ELR (cell line): Measurements from ENCODE around the gene HMGCR.

Source experiments
- DNase-seq: peaks from one replicate; pipeline ENCODE4 v3.0.0-alpha.2; 2015; ENCODE audit warnings: low read depth

The HMGCR gene

DNA sequence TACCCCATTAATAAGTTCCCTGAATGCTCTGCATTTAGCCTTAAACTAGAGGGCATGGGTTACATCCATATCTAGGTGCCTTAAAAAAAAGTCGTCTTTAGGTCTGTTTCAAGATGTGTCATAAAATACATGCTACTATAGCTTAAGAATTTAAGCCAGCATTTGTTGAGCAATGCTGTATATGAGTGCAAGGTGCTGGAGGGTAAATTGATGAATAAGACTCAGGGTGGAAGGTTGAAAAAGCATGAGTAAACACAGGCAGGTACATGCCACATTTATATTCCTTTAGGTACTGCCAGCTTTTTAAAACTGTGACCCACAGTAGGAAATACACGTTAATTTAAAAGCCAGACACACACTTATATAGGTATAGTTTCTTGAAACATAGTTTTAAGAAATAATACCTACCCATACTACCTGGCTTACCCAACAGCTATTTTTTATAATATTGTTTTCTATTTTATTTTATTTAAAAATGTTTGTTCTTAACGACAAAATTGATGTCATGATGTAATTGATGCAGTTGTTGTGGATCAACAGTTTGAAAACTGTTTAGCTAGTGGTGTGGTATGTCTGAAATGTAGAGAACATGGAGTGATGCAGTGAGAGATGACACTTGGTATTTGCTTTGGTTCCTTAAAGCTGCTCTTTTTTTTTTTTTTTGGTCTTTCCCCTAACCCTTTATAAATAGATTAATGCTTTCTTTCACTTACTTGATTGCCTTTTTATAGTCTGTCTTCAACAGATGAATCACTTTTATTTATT, 3.9 kb downstream of the HMGCR start:
- peak; percentile 67 for DNase-seq

- no peak for DNase-seq
Observed at GRCh38 chr5:75341934-75342333, 4.9 kb downstream of the HMGCR start.

DNA sequence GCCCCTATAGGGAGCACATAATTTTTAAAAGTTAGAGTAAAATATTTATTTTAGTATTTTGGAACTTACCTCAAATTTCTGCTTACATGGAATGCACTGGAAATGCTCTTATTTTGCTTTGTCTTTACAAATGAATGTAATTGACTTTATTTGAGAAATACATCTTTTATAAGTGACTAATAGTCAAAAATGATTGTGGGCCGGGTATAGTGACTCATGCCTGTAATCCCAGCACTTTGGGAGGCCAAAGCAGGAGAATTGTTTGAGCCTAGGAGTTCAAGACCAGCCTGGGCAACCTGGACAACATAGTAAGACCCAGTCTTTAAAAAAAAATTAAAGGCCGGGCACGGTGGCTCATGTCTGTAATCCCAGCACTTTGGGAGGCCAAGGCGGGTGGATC, 5.8 kb downstream of the HMGCR start:
- peak; percentile 46 for DNase-seq

DNA sequence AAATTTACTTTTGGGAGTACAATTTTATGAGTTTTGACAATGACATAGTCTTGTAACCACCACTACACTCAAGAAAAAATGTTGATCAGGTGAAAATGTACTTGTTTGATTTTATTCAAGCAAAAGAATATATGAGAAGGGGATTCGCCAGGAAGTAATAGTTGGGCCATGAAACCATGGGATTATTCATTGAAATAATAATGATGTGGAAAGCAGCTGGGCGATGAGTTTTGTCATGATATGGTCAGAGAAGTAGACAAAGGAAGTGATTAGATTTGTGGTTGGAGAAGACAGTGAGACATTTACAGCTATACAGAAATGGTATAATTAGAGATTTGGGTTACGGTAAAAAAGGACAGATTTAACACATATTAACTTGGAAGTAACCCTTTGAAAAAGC, 11.2 kb downstream of the HMGCR start:
- DNase-seq: peak; percentile 65

- no peak for DNase-seq
Observed at GRCh38 chr5:75349663-75350062, 12.6 kb downstream of the HMGCR start.

DNA sequence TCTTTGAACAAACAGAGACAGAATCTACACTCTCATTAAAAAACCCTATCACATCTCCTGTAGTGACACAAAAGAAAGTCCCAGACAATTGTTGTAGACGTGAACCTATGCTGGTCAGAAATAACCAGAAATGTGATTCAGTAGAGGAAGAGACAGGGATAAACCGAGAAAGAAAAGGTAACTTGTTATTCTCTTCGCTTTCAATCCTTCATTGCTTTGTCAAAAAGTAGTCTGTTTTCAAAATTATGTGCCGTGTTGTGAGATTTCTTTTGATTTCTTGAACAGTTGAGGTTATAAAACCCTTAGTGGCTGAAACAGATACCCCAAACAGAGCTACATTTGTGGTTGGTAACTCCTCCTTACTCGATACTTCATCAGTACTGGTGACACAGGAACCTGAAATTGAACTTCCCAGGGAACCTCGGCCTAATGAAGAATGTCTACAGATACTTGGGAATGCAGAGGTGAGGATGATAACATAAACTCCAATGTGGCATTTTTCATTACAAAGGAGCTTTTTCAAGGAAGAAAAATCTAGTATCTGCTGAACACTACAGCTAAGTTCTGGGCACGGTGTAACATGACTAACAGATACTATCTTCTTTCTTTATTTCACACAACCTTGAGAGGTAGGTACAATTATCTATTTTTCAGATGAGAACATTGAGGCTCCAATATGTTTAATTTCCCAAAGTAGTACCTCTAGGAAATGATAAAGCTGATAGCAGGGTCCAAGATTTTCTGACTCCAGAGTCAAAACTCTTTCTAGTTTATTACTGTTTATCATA, 14.3 kb downstream of the HMGCR start:
- DNase-seq: no peak

DNA sequence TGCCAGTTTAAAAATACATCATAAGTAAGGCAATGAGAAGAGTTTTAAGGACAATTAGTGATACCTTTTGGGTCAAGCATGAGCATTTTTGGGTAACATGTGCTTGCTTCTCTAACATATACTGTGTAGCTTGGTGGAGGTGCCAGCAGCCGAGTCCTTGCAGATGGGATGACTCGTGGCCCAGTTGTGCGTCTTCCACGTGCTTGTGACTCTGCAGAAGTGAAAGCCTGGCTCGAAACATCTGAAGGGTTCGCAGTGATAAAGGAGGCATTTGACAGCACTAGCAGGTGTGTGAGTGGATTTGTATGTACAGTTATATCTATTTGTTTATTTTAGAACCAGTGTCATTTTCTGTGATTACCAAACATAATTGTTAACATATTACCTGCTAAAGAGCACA, 18.2 kb downstream of the HMGCR start:
- DNase-seq: no peak

GRCh38 chr5:75356719-75357118, 19.7 kb downstream of the HMGCR start:
- DNase-seq: no peak

DNA sequence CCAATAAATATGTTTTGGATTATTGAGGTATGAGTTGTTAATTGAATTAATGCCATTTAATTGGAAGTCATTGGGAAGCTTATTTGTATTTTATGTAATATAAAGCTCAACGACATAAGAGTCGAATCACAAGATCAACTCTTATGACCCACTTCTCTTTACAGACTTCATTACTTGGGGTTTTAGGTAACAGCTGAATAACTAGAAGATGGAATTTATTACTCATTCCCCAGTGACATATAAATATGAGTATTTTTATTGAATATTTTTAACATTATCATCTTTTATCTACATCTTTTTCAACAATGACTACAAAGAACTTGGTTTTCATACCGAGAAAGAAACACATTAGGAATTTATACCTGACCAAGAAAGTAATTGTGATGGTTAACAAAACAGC, 21.1 kb downstream of the HMGCR start:
- DNase-seq: no peak

- no peak for DNase-seq
Observed at GRCh38 chr5:75361310-75361709, 24.3 kb downstream of the HMGCR start.

DNA sequence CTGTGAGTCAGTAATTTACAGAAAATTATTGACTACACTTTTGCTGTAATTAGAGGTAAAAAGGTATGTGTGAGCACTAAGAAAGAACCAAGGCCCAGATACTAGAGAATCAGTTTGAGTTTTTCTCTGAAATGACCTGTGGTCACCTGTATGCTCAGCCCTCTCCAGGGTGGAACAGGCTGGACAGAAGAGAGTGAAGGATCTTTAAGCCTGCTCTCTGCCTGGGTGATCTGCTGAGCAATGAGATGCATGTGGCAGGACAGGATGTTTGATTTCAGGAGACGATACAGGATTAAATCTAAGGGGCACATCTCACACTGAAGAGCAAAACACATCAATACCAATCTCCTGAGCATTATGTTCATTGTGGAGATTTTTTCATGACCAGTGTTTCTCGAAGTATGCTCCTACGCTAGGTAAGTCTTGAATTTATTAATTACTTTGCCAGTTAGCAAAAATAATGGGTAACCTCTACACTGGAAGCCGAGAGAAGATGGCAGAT, 25.5 kb downstream of the HMGCR start:
- DNase-seq: no peak

GRCh38 chr5:75363111-75363510, 26.1 kb downstream of the HMGCR start:
- no peak for DNase-seq

DNA sequence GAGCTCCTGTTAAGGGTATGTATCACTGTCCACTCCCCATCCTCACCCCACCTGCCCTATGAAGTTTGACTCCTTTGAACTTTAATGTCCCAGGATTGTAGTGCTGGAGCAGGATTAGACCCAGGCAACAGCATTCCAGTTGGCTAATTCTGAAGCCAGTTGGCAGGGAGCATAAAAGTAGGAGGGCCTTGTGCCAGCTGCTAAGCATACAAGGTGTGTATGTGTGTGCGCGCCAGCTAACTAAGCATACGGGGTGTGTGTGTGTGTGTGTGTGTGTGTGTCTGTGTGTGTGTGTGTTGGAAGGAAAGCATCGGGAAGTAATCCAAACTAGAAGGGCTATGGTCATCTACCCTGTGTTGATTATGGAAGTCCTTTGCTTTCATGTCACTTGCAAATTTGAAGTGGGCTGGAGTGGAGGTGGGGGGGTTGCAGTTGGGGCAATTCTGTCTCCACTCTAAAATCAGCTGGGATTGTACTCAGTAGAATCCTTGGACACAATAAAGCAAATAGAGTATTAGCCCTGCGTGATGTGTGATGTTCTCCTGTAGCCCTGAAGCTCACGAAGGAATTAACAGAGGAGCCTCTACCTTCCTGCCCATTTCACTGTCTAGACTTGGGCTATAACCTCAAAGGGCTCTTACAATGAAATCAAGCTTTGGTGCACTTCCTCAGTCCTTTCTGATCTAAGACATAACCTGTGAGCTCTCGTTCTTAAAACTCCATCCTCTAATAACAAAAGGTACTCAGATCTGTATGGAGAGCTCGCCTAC, 26.9 kb downstream of the HMGCR start:
- no peak for DNase-seq

- no peak for DNase-seq
Observed at GRCh38 chr5:75364571-75365280, 27.7 kb downstream of the HMGCR start.

- no peak for DNase-seq
Observed at GRCh38 chr5:75365740-75366139, 28.7 kb downstream of the HMGCR start.

GRCh38 chr5:75366787-75367186, 29.8 kb downstream of the HMGCR start:
- DNase-seq: no peak

DNA sequence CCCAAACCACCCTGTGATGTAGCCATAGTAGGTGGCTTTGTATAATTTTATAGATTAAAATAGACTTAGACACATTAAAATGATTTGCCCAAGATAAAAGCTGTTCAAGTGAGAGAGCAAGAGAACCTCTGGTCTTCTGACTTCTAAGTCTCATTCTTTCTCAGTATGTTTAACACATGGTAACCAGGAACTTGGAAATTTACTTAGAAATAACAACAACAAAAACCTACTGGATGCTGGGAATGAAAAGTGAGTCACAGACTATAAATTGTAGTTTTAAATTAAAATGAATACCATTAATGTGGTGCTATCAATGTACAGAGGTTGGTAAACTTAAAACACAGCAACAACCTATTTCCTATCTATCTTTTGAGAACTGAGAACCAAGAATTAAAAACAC, 30.4 kb downstream of the HMGCR start:
- DNase-seq: peak; percentile 24

- DNase-seq: peak; percentile 85
Observed at GRCh38 chr5:75368391-75368790, 31.4 kb downstream of the HMGCR start.

DNA sequence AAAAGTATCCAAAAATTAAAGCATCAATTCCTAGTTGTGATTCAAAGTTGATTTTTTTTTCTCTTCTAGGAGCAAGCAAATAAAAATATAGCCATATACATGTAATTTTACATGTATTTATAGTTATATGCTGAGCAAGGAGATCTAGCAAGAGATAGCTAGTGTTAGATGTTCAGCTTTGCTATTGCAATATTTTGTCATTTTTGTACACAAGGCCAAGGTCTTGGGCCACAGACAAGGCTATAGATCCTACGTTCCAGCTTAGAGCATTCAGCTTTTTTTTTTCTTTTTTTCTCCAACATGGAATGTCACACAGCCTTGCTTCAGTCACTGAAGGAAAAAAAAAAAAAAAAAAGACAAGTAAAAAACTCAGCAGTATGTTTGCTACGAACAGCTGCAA, 36.8 kb downstream of the HMGCR start:
- no peak for DNase-seq

GRCh38 chr5:75374394-75374814, 37.4 kb downstream of the HMGCR start:
- DNase-seq: no peak

- DNase-seq: no peak
Observed at GRCh38 chr5:75375414-75375813, 38.4 kb downstream of the HMGCR start.

GRCh38 chr5:75380099-75380498, 43.1 kb downstream of the HMGCR start:
- no peak for DNase-seq
